MCF 10A (cell line): ENCODE data around the gene DCTN2. TPM values are rescaled to one million over a fixed set of nuclear protein-coding genes. Genes with fewer than 3 reads are reported as not detected.
"Not testable (repeated sequence)": the region's sequence is repeated elsewhere in the genome, so short reads cannot be mapped to it uniquely, and the experiment has no call there.

Experiments
- BruUV-seq: library from RNA; stranded (reverse); fragments of 400-500 nt; replicated peaks from 2 replicates; lab custom pipeline; 2021; lab: Mats Ljungman, UMichigan
- CTCF ChIA-PET: fragments of 300-600 bp; sonication (Branson Sonifier 250); formaldehyde crosslinking; extraction: SDS; loops from one replicate; lab custom pipeline; 2021; ENCODE audit warnings: antibody characterized with exemption, inconsistent platforms; lab: Yijun Ruan, JAX
- POLR2A ChIA-PET: fragments of 300-600, 350-650 bp; sonication (Branson Sonifier 250); formaldehyde crosslinking; extraction: SDS; loops from one replicate; lab custom pipeline; 2020; ENCODE audit warnings: antibody characterized with exemption, inconsistent platforms; lab: Yijun Ruan, JAX
- DNase-seq: peaks from one replicate; pipeline ENCODE4 v3.0.0-alpha.2; 2018; ENCODE audit not compliant: unreplicated experiment
- H3K27ac Mint-ChIP-seq: one replicate; pipeline ENCODE4 v1.8.0; 2022; ENCODE audit warnings: mild to moderate bottlenecking, low read depth, mixed read lengths; ENCODE audit not compliant: unreplicated experiment
- H3K27me3 Mint-ChIP-seq: one replicate; pipeline ENCODE4 v1.8.0; 2022; ENCODE audit warnings: mixed read lengths; ENCODE audit not compliant: insufficient read depth, unreplicated experiment
- H3K36me3 Mint-ChIP-seq: one replicate; pipeline ENCODE4 v1.8.0; 2022; ENCODE audit warnings: mild to moderate bottlenecking, moderate library complexity, mixed read lengths; ENCODE audit not compliant: insufficient read depth, unreplicated experiment
- H3K4me1 Mint-ChIP-seq: one replicate; pipeline ENCODE4 v1.8.0; 2022; ENCODE audit warnings: mixed read lengths; ENCODE audit not compliant: insufficient read depth, unreplicated experiment
- H3K4me3 Mint-ChIP-seq: one replicate; pipeline ENCODE4 v1.8.0; 2022; ENCODE audit warnings: mild to moderate bottlenecking, moderate library complexity, mixed read lengths; ENCODE audit not compliant: unreplicated experiment
- H3K9me3 Mint-ChIP-seq: one replicate; pipeline ENCODE4 v1.8.0; 2022; ENCODE audit warnings: mixed read lengths; ENCODE audit not compliant: unreplicated experiment
- intact Hi-C: fragments of 100-400 bp; cut with micrococcal nuclease; formaldehyde crosslinking; loops from 2 replicates; pipeline ENCODE4 v1.14.1; 2022
- total RNA-seq: library from RNA; stranded (reverse); gene quantifications from 2 replicates; pipeline ENCODE4 v1.2.3, GENCODE V29; 2022
- TF ChIP-seq, protein P1 (sequence below): fragments of 200-600 bp; IDR thresholded peaks from one replicate; pipeline ENCODE4 v1.8.0; 2022; ENCODE audit warnings: antibody characterized with exemption, mild to moderate bottlenecking; ENCODE audit not compliant: unreplicated experiment

Gene DCTN2
- total RNA-seq, 1 experiment from 2014 or later = 149 TPM

DNA sequence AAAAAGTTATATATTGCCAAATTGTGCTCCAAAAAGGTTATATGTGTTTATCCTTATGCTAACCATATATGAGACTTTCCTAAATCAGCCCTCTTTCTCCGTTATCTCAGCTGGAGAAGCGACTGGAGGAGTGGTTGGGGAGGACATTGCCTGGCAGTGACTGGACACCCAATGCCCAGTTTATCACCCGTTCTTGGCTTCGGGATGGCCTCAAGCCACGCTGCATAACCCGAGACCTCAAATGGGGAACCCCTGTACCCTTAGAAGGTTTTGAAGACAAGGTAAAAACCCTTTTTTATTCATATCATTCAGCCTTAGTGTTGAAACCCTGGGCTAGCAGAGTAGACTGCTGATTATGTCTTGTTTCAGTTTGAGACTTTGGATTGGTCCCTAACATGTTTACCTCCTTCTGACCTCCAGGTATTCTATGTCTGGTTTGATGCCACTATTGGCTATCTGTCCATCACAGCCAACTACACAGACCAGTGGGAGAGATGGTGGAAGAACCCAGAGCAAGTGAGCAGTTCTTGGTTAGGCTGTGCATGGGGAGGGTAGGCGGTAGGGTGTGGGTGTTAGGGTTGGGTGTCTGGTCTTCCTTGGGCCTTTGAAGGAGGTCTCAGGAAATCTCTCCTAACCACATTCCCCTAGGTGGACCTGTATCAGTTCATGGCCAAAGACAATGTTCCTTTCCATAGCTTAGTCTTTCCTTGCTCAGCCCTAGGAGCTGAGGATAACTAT lies 35.2 kb downstream of the DCTN2 start:
- no peak overlapping the region for H3K27ac Mint-ChIP-seq
- POLR2A ChIA-PET = interaction anchor here (0.7 to 3.0 kb wide), 3 partner anchors 8 to 12 kb away, joined by 4 to 37 read pairs (median 5); partner anchors contain the start of gene DDIT3

GRCh38 chr12:57511161-57511560 lies 35.8 kb downstream of the DCTN2 start:
- H3K4me3 Mint-ChIP-seq = no peak overlapping the region
- H3K27me3 Mint-ChIP-seq = no peaks in the 10 kb centered on the region
- no peak overlapping the region for H3K27ac Mint-ChIP-seq
- peaks cover 12% of the 10 kb centered on the region for H3K4me1 Mint-ChIP-seq
- no peak for DNase-seq
- intact Hi-C loops = no loop called here
- CTCF ChIA-PET = interaction anchor here (0.7 to 1.0 kb wide), 2 partner anchors 48 to 204 kb away, joined by 3 to 4 read pairs; no protein-coding TSS in a partner anchor
- peaks cover 88% of the 10 kb centered on the region for H3K36me3 Mint-ChIP-seq
- TF ChIP-seq, protein P1, sequence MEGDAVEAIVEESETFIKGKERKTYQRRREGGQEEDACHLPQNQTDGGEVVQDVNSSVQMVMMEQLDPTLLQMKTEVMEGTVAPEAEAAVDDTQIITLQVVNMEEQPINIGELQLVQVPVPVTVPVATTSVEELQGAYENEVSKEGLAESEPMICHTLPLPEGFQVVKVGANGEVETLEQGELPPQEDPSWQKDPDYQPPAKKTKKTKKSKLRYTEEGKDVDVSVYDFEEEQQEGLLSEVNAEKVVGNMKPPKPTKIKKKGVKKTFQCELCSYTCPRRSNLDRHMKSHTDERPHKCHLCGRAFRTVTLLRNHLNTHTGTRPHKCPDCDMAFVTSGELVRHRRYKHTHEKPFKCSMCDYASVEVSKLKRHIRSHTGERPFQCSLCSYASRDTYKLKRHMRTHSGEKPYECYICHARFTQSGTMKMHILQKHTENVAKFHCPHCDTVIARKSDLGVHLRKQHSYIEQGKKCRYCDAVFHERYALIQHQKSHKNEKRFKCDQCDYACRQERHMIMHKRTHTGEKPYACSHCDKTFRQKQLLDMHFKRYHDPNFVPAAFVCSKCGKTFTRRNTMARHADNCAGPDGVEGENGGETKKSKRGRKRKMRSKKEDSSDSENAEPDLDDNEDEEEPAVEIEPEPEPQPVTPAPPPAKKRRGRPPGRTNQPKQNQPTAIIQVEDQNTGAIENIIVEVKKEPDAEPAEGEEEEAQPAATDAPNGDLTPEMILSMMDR = no peak
- H3K9me3 Mint-ChIP-seq = no peaks in the 10 kb centered on the region
- POLR2A ChIA-PET = interaction anchor here (0.7 to 3.0 kb wide), 3 partner anchors 8 to 12 kb away, joined by 4 to 37 read pairs (median 5); partner anchors contain the start of gene DDIT3
- no TSS peak for BruUV-seq

More for the DNA sequence above, 35.2 kb downstream of the DCTN2 start:
- intact Hi-C loops = no loop called here
- Mint-ChIP-seq H3K27me3 (no peaks in the 10 kb centered on the region), H3K4me1 (peaks cover 14% of the 10 kb centered on the region), H3K9me3 (no peaks in the 10 kb centered on the region), H3K4me3 (no peak overlapping the region), H3K36me3 (peaks cover 88% of the 10 kb centered on the region)
- BruUV-seq = no TSS peak
- no peak for DNase-seq
- TF ChIP-seq, protein P1 = no peak
- CTCF ChIA-PET = interaction anchor here (0.7 to 1.0 kb wide), 2 partner anchors 49 to 204 kb away, joined by 3 to 4 read pairs; no protein-coding TSS in a partner anchor

DNA sequence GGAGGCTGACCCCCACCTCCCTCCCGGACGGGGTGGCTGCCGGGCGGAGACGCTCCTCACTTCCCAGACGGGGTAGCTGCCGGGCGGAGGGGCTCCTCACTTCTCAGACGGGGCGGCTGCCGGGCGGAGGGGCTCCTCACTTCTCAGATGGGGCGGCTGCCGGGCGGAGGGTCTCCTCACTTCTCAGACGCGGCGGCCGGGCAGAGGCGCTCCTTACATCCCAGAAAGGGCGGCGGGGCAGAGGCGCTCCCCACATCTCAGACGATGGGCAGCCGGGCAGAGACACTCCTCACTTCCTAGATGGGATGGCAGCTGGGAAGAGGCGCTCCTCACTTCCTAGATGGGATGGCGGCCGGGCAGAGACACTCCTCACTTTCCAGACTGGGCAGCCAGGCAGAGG lies 39.2 kb downstream of the DCTN2 start:
- BruUV-seq, H3K9me3 Mint-ChIP-seq, H3K4me1 Mint-ChIP-seq, DNase-seq, H3K4me3 Mint-ChIP-seq, CTCF ChIA-PET, H3K27ac Mint-ChIP-seq, intact Hi-C loops, POLR2A ChIA-PET, H3K27me3 Mint-ChIP-seq: not testable (repeated sequence)
- H3K36me3 Mint-ChIP-seq = peaks cover 88% of the 10 kb centered on the region

DNA sequence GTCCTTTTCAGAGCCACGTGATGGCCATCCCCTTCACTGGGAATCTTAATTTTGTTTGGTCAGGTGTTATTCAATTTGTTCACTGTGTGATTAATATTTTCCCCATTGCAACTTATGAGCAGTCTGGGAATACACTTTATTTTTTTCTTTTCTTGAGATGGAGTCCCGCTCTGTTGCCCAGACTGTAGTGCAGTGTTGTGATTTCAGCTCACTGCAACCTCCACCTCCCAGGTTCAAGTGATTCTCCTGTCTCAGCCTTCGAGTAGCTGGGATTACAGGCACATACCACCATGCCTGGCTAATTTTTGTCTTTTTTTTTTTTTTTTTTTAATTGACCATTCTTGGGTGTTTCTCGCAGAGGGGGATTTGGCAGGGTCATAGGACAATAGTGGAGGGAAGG lies 40.5 kb downstream of the DCTN2 start:
- H3K36me3 Mint-ChIP-seq = peaks cover 88% of the 10 kb centered on the region
- CTCF ChIA-PET = interaction anchor here (0.7 to 1.4 kb wide), 4 partner anchors 9 to 127 kb away, joined by 3 to 8 read pairs (median 5); no protein-coding TSS in a partner anchor
- not testable (repeated sequence) for H3K9me3 Mint-ChIP-seq

GRCh38 chr12:57502311-57502969 lies 44.6 kb downstream of the DCTN2 start:
- peaks cover 95% of the 10 kb centered on the region for H3K36me3 Mint-ChIP-seq
- DNase-seq, H3K27me3 Mint-ChIP-seq, H3K4me1 Mint-ChIP-seq, POLR2A ChIA-PET, intact Hi-C loops, H3K4me3 Mint-ChIP-seq, H3K27ac Mint-ChIP-seq, H3K9me3 Mint-ChIP-seq, BruUV-seq: not testable (repeated sequence)
- CTCF ChIA-PET = interaction anchor here (0.6 kb wide), 1 partner anchor 62 kb away, joined by 3 read pairs; no protein-coding TSS in a partner anchor

More for the DNA sequence above, 40.5 kb downstream of the DCTN2 start:
- intact Hi-C loops, H3K27ac Mint-ChIP-seq, H3K4me3 Mint-ChIP-seq, H3K4me1 Mint-ChIP-seq, H3K27me3 Mint-ChIP-seq, BruUV-seq, DNase-seq, POLR2A ChIA-PET: not testable (repeated sequence)
